NCI-H526 treated with DMSO at 0.1 percent for 48 hours (cell line): Measurements from ENCODE around the gene LYZL4.

Experiments used
- DNase-seq: peaks from one replicate; lab custom pipeline; 2025; lab: John Stamatoyannopoulos, UW

The LYZL4 gene

GRCh38 chr3:42425736-42426407 is 15.5 kb upstream of the LYZL4 start:
- no peak for DNase-seq

DNA sequence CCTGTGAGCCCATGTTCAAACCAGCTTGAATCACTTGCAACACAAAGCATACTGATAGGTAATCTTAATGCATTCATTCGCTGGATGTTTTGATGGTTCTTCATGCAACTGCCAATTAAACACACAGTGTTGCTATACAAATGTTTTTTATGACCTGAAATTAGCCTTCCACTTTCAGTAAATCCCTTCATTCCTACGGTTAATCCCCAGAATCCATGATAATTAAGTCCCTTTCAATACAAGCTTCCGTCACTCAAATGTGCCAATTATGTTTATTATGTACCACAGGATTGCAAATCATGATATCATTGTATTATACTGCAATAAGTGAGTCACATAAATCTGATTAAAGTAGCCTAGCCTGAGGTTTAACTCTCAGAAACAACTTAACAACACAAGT is 14.5 kb upstream of the LYZL4 start:
- no peak for DNase-seq

GRCh38 chr3:42421818-42422796 is 11.7 kb upstream of the LYZL4 start:
- DNase-seq: no peak

GRCh38 chr3:42419563-42419962 is 9.2 kb upstream of the LYZL4 start:
- no peak for DNase-seq

DNA sequence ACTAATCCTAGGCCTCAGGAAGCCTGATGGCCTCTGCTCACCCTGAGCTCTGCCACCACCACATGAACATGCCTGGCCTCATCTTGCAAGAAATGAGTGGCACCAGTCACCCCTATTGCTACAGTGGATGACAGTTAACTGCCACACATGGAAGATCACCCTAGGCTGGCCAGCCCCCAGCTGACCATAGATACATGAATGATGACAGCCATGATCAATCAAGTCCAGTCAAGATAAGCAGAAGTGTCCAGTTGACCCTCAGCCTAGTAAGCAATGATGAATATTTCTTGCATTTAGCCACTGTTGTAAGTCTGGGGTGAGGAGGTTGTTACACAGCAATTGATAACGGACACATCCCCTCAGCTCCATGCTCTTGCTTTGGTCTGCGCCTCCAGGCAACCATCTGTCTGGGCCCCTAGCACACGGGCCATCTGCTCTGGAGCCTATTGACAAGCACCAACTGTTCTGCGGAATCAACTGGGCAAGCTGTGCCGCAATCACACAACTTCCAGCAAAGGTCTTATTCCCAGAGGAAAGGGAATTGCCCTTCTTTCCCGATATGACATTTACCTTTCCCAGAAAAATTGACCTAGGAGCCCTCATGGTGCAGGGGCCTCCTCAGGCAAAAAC is 2.2 kb upstream of the LYZL4 start:
- DNase-seq: no peak

DNA sequence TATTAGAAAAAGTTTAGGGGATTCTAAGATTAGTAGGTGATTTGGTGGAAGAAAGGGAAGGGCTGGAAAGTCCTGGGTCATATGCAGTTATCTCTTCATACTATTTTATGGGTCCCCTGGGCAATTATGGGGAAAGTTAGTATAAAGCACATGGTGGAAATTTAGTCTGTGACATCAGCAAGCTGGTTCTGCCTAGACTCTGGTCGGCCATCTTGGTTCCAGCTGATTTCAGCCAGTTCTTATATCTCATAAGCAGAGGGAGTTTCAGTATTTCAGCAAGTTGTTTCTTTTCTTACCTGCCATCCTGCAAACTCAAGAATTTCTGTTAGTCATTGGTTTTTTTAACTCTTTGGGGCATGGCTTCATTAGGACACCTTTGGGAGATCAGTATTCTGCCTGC is 1.0 kb upstream of the LYZL4 start:
- DNase-seq: no peak

GRCh38 chr3:42408156-42408555 is 2.3 kb downstream of the LYZL4 start:
- no peak for DNase-seq

- DNase-seq: no peak
These were observed 3.5 kb downstream of the LYZL4 start for GRCh38 chr3:42406727-42407450.

DNA sequence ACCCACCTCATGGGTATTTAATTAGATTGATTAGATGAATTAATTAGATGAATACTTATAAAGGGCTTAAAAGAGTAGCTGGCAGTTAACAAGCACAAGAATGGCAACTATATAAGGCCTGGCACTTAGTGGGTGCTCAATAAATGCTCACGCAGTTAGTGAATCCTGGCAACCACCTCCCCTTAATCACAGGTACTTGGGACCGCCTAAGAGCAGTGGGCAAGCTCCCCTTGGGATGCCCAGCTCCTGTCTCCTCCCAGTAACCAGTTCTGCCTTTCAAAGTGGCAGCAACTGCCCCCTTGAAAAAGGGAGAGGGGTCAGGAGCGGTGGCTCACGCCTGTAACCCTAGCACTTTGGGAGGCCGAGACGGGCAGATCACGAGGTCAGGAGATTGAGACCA is 4.6 kb downstream of the LYZL4 start:
- no peak for DNase-seq

DNA sequence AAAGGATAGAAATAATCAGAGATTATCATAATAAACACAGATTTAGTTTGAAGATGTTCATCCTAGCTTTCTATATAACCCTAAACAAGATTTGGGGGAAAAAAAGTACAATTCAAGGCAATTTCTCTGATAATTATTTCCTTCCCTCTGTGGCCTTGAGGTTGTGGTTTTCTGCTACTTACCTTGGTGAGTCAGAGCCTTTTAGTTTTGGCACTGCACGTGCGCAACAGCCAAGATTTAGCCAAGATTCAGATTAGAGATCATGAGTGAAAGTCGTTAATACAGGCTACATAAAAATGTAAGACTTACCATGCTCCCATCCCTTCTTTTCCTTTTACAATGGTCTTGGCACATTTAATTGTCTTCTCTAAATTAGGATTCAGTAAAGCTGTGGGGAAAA is 6.7 kb downstream of the LYZL4 start:
- no peak for DNase-seq

DNA sequence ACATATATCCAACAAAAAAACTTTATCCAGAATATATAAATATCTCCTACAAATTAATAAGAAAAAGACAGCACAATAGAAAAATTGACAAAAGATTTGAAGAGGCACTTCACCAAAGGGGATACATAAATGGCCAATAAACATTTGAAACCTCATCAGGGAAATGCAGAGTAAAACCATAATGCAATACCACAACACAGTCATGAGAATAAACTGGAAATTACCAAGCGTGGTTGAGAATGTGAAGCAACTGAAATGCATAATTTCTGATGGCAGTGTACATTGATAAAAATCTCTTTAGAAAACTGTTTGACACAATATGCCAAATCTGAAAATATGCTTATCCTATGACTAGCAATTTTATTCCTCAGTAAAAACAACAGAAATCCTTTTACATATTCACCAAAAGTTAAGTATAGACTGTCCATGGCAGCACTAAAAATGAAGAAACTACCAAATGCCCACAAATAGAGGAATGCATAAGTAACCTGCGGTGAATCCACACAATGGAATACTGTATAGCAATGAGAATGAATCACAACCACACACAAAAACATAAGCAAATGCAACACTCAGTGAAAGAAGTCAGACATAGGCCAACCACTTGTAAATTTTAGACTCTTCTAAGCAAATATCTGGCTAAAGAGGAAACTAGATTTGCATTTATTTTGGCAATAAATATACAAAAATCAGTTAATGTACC is 7.9 kb downstream of the LYZL4 start:
- no peak for DNase-seq

DNA sequence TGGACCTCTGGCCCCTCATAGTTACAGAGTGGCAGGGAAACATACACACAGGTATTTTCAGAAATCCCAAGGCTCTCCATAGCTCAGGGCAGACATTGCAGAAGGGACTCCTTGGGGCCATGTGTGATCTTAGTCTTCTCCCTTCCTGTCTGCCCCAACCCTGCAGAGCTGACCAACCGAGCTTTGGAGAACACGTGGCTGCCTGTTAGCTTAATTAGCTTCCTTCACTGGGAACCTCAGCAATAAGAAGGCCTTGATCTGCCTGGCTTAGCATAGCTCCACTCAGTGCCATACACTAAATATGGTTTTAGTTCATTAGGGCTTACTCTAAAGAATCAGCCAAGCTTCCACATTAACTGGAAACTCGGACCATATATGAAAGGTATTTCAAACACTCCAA is 12.3 kb downstream of the LYZL4 start:
- DNase-seq: no peak

DNA sequence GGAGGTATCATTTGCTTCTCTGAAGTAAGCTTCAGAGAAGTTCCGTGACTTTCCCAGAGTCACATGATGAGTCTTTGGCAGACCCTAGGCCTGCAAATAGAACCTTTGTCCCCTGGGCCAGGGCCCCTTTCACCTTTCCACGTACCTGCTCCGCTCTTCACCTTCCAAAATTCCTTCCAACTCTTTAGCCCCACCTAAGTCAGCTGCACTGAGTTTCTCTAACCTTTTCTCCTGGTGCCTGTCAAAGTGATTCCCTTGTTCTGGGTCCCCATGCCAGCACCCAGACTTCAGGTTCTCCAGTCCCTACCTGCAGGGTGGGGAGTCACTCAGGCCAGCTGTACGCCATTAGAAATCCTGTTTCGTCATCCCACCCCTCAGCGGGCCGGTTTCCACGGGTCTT is 12.8 kb downstream of the LYZL4 start:
- DNase-seq: no peak

DNA sequence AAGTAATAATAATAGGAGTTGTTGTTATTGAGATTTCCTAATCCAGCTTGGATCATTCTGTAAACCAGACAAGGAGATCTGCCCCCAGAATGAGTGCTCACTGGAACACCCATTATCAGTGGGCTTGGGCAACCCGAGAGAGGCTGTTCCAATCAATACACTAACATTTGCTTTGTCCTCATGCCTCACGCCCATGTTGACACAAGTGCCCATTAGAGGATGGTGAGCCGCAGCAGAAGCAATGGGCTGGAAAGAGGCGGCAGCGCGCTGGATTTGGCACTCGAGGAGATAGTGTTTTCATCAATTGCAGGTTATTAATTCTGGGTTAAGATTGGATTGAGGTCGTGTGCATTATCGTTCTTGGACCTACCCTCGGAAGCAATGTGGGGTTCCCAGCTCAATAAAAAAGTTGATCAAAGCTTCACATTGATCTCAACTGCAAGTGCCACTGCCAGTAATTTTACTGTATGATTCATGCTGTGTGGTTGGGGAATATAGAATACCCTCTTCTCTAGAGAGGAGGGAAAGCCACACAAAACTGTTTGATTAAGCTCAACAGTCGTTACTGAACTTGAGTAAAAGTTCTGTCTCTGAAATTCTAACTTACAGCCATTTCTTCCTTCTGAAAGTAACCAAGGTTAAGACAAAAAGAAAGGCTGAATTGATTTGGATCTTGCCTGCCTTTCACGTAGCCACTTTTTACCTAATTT is 15.7 kb downstream of the LYZL4 start:
- DNase-seq: no peak

GRCh38 chr3:42387802-42388651 is 22.4 kb downstream of the LYZL4 start:
- DNase-seq: no peak

GRCh38 chr3:42381551-42382082 is 28.8 kb downstream of the LYZL4 start:
- DNase-seq: no peak

DNA sequence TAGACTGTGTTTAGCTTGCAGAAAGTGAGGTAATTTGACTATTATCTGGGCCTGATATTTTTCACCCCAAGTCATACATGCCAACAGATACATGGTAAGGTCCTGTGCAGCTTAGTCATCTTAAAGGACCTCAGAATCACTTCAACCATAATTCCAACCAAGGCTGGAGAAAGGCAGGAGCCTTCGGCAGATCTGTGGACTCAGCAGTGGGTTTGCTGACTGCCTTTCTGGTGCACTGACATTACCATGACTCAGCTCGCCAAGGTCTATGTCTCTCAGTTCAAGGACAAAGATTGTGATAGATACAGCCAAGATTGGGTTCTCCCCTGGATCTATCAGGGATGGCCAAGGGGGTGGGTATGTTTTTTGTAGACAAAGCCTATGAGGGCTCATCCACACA is 32.7 kb downstream of the LYZL4 start:
- no peak for DNase-seq

DNA sequence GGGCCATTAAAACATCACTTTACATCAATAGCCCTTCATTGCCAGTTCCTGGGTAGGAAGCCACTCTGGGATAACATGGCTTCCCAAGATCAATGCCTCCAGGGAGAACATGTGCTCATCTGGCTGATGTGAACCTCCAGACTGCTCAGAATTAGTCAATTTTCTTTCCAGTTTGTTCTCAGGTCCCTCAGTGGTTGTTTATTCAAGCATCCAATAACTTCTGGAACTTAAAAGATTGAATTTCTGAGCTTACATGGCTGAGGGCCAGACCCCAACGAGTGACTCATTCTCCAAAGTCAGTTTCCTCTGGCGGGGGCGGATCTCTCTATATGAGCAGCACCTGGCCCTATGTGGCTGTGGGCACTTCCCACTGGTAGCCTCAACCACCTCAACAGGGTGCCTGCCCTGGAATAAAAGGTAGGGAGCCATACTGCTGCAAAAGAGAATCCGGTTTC is 34.0 kb downstream of the LYZL4 start:
- no peak for DNase-seq

GRCh38 chr3:42375121-42375800 is 35.1 kb downstream of the LYZL4 start:
- DNase-seq: no peak
